HepG2 (cell line): Measurements from ENCODE around the gene TAGLN. TPM values are rescaled to one million over a fixed set of nuclear protein-coding genes. Genes with fewer than 3 reads are reported as not detected.
A peak's percentile ranks its signal among the peaks of the same experiment; 100 is the strongest.

Experiments used
- BCL6 ChIP-seq: IDR thresholded peaks from 2 replicates; pipeline ENCODE4 v1.6.1; 2016; ENCODE audit warnings: missing genetic modification reagents, missing compliant biosample characterization
- CEBPB ChIP-seq: IDR thresholded peaks from 2 replicates; pipeline ENCODE4 v1.6.1; 2011; ENCODE audit warnings: low read depth, low read length, improper control_type of control experiment, borderline replicate concordance
- HDAC1 ChIP-seq: sonication (generic); formaldehyde crosslinking; IDR thresholded peaks from 2 replicates; pipeline ENCODE4 v1.5.1; 2020; ENCODE audit warnings: mild to moderate bottlenecking, missing genetic modification reagents
- KLF13 ChIP-seq: sonication (generic); formaldehyde crosslinking; IDR thresholded peaks from 2 replicates; pipeline ENCODE4 v1.4.0; 2020; ENCODE audit warnings: mild to moderate bottlenecking, missing genetic modification reagents
- MLLT10 ChIP-seq: sonication (generic); formaldehyde crosslinking; IDR thresholded peaks from 2 replicates; pipeline ENCODE4 v1.4.0; 2020; ENCODE audit warnings: missing genetic modification reagents
- NFIB ChIP-seq: sonication (generic); formaldehyde crosslinking; IDR thresholded peaks from 2 replicates; pipeline ENCODE4 v1.9.0; 2021; ENCODE audit warnings: missing genetic modification reagents, mild to moderate bottlenecking, borderline replicate concordance
- ONECUT2 ChIP-seq: sonication (generic); formaldehyde crosslinking; IDR thresholded peaks from 2 replicates; pipeline ENCODE4 v1.4.0; 2020; ENCODE audit warnings: missing genetic modification reagents
- TEAD3 ChIP-seq: optimal IDR thresholded peaks from 2 replicates; pipeline ENCODE3; 2016; ENCODE audit warnings: borderline replicate concordance
- ZNF205 ChIP-seq: IDR thresholded peaks from 2 replicates; pipeline ENCODE4 v1.6.1; 2018; ENCODE audit warnings: missing biosample characterization, missing genetic modification reagents
- ZNF234 ChIP-seq: sonication (generic); formaldehyde crosslinking; conservative IDR thresholded peaks from 2 replicates; pipeline ENCODE4 v1.5.1; 2020; ENCODE audit warnings: mild to moderate bottlenecking, missing genetic modification reagents
- ZNF260 ChIP-seq: sonication (generic); formaldehyde crosslinking; IDR thresholded peaks from 2 replicates; pipeline ENCODE4 v1.4.0; 2020; ENCODE audit warnings: missing genetic modification reagents, low read depth, mild to moderate bottlenecking, borderline replicate concordance
- ZNF3 ChIP-seq: IDR thresholded peaks from 2 replicates; pipeline ENCODE4 v1.7.0; 2017; ENCODE audit warnings: inconsistent platforms
- ZNF329 ChIP-seq: sonication (generic); formaldehyde crosslinking; IDR thresholded peaks from 2 replicates; pipeline ENCODE4 v1.9.0; 2021; ENCODE audit warnings: low read depth, mild to moderate bottlenecking, missing genetic modification reagents
- ZNF367 ChIP-seq: sonication (generic); formaldehyde crosslinking; IDR thresholded peaks from 2 replicates; pipeline ENCODE4 v1.4.0; 2020; ENCODE audit warnings: missing genetic modification reagents, borderline replicate concordance
- ZNF546 ChIP-seq: sonication (generic); formaldehyde crosslinking; conservative IDR thresholded peaks from 2 replicates; pipeline ENCODE4 v1.8.1; 2023; ENCODE audit warnings: mild to moderate bottlenecking, missing genetic modification reagents
- ZNF609 ChIP-seq: sonication (generic); formaldehyde crosslinking; IDR thresholded peaks from 2 replicates; pipeline ENCODE4 v1.4.0; 2020; ENCODE audit warnings: mild to moderate bottlenecking, missing genetic modification reagents, borderline replicate concordance
- ZNF629 ChIP-seq: sonication (generic); formaldehyde crosslinking; conservative IDR thresholded peaks from 2 replicates; pipeline ENCODE4 v1.5.0; 2020; ENCODE audit warnings: missing genetic modification reagents
- ZNF790 ChIP-seq: sonication (generic); formaldehyde crosslinking; IDR thresholded peaks from 2 replicates; pipeline ENCODE4 v1.8.0; 2022; ENCODE audit warnings: missing genetic modification reagents, mild to moderate bottlenecking, borderline replicate concordance
- polyA plus RNA-seq, 8 experiments: library from polyadenylated mRNA; depleted of rRNA in 3 of 8; stranded (reverse) in 7 of 8; unstranded in 1 of 8; fragments of >200 nt; fragmentation: Illumina TruSeq in 4 of 8; extraction: Trizol in 4 of 8; gene quantifications; 2 replicates each; pipeline versions ENCODE4 v1.2.1 to v1.2.3, GENCODE V29; 2011 to 2016; ENCODE audit warnings: low read depth in 4 of 8, missing spikeins in 1 of 8, mixed read lengths in 1 of 8; ENCODE audit not compliant: insufficient read depth in 1 of 8
- total RNA-seq, 5 experiments: library from RNA; depleted of rRNA; stranded (reverse); fragments of >200 nt; fragmentation: Illumina TruSeq; extraction: Trizol; gene quantifications; 2 replicates each; pipeline ENCODE4 v1.2.3, GENCODE V29; 2016; ENCODE audit warnings: low read depth in 1 of 5
- TF ChIP-seq, protein P1 (sequence below): sonication (generic); formaldehyde crosslinking; IDR thresholded peaks from 2 replicates; pipeline ENCODE4 v1.4.0; 2020; ENCODE audit warnings: missing genetic modification reagents
- TF ChIP-seq, protein P2 (sequence below): sonication (generic); formaldehyde crosslinking; IDR thresholded peaks from 2 replicates; pipeline ENCODE4 v1.4.0; 2020; ENCODE audit warnings: missing genetic modification reagents

Gene TAGLN
- total and polyA plus RNA-seq, 2 of the 13 experiments (the other 11 are each of a cell fraction or from before 2014, with no cell fraction given): 12.6 to 75.4 TPM

- no peak for TF ChIP-seq ZNF609 (CRISPR knock-in tag)
- TF ChIP-seq MLLT10 (CRISPR knock-in tag): no peak
- TF ChIP-seq ZNF546: no peak
- no peak for TF ChIP-seq KLF13
- TF ChIP-seq ZNF367: no peak
- TF ChIP-seq, protein P1, sequence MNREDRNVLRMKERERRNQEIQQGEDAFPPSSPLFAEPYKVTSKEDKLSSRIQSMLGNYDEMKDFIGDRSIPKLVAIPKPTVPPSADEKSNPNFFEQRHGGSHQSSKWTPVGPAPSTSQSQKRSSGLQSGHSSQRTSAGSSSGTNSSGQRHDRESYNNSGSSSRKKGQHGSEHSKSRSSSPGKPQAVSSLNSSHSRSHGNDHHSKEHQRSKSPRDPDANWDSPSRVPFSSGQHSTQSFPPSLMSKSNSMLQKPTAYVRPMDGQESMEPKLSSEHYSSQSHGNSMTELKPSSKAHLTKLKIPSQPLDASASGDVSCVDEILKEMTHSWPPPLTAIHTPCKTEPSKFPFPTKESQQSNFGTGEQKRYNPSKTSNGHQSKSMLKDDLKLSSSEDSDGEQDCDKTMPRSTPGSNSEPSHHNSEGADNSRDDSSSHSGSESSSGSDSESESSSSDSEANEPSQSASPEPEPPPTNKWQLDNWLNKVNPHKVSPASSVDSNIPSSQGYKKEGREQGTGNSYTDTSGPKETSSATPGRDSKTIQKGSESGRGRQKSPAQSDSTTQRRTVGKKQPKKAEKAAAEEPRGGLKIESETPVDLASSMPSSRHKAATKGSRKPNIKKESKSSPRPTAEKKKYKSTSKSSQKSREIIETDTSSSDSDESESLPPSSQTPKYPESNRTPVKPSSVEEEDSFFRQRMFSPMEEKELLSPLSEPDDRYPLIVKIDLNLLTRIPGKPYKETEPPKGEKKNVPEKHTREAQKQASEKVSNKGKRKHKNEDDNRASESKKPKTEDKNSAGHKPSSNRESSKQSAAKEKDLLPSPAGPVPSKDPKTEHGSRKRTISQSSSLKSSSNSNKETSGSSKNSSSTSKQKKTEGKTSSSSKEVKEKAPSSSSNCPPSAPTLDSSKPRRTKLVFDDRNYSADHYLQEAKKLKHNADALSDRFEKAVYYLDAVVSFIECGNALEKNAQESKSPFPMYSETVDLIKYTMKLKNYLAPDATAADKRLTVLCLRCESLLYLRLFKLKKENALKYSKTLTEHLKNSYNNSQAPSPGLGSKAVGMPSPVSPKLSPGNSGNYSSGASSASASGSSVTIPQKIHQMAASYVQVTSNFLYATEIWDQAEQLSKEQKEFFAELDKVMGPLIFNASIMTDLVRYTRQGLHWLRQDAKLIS: no peak
- 0 out of 2 replicates have a peak, but pooled peaks have one; percentile 8 for TF ChIP-seq ZNF629 (CRISPR knock-in tag)
- no peak for TF ChIP-seq ZNF329 (CRISPR knock-in tag)
- TF ChIP-seq TEAD3 (CRISPR knock-in tag): no peak
- peak; percentile 79 for TF ChIP-seq HDAC1 (CRISPR knock-in tag)
- TF ChIP-seq BCL6: no peak; the same call in 1 of the 2 replicates
- TF ChIP-seq, protein P2, sequence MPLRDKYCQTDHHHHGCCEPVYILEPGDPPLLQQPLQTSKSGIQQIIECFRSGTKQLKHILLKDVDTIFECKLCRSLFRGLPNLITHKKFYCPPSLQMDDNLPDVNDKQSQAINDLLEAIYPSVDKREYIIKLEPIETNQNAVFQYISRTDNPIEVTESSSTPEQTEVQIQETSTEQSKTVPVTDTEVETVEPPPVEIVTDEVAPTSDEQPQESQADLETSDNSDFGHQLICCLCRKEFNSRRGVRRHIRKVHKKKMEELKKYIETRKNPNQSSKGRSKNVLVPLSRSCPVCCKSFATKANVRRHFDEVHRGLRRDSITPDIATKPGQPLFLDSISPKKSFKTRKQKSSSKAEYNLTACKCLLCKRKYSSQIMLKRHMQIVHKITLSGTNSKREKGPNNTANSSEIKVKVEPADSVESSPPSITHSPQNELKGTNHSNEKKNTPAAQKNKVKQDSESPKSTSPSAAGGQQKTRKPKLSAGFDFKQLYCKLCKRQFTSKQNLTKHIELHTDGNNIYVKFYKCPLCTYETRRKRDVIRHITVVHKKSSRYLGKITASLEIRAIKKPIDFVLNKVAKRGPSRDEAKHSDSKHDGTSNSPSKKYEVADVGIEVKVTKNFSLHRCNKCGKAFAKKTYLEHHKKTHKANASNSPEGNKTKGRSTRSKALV: no peak
- no peak for TF ChIP-seq ZNF260
- no peak; the same call in 1 of the 2 replicates for TF ChIP-seq ZNF234 (CRISPR knock-in tag)
- no peak for TF ChIP-seq ZNF205 (CRISPR knock-in tag)
- no peak for TF ChIP-seq ZNF3 (CRISPR knock-in tag)
- TF ChIP-seq ONECUT2 (CRISPR knock-in tag): no peak
- TF ChIP-seq NFIB (CRISPR knock-in tag): no peak
- no peak for TF ChIP-seq CEBPB
- no peak for TF ChIP-seq ZNF790 (CRISPR knock-in tag)
Observed at GRCh38 chr11:117178210-117179034, 20.7 kb upstream of the TAGLN start, which contains the start of gene SIDT2 (continued).
